WI38 (cell line): ENCODE results near the gene ANKS1B.

ENCODE experiments used
- H3K4me3 ChIP-seq: 2 replicates; pipeline ENCODE4 v1.5.1; 2011; ENCODE audit warnings: low read depth, mild to moderate bottlenecking, control low read depth, low read length
- CTCF ChIP-seq: IDR thresholded peaks from 2 replicates; pipeline ENCODE4 v1.5.1; 2012; ENCODE audit warnings: low read depth, mild to moderate bottlenecking, control low read depth, low read length

ANKS1B gene

DNA sequence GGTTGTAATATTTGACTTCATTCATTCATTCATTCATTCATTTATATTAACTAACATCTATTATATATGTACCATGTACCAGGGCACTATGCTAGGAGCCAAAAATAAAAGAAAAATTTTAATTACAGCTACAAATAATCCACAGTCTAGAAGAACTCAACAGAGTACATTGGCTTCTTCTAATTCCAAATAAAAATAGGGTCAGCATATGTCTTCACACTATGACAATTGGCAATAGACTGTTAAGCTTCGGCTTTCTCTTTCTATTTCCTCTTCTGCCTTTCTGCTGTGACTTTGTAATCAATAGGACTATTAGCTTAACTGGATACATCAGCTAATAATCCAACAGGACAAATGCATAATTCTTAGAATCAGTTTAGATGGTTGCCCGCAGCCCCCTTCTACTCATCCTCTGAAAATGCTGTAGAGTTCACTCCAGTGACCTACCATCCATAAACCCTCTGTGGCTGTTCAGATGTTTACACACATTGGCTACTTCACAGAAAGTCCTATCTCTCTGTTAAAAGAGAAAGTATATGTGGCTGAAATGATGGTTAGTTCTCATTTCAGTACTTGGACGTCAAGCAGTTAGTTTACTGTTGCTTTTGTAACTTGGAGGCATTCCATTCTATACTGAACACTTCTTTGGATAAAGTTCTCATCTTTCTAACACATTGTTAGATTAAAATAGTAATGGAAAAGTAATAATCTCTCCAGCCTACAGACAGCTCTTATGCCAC lies 782.7 kb downstream of the ANKS1B start:
- TF ChIP-seq CTCF, result no peak
- H3K4me3 ChIP-seq, result no peak overlapping the region

- no peak overlapping the region for H3K4me3 ChIP-seq
- no peak for TF ChIP-seq CTCF
Observed at GRCh38 chr12:99200711-99201384, 783.9 kb downstream of the ANKS1B start.

- no peak for TF ChIP-seq CTCF
- no peak overlapping the region for H3K4me3 ChIP-seq
Observed at GRCh38 chr12:99195474-99195873, 789.3 kb downstream of the ANKS1B start.

GRCh38 chr12:99192489-99192888 lies 792.2 kb downstream of the ANKS1B start:
- TF ChIP-seq CTCF, result no peak
- H3K4me3 ChIP-seq, result no peak overlapping the region

DNA sequence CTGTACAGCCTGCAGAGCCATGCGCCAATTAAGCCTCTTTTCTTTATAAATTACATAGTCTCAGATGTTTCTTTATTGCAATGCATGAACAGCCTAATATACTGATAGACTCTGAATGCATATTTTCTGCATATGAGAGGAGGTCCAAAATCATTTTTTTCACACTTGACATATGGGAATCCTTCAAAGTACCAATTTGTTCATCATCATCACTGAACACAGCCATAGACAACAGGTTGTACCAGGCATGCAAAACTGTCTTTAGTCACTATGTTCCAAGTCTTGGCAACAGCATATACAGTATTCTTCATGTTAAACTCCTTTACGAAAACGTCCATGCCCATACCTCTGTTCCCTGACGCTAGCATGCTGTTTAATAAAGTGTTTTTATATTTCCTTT lies 807.9 kb downstream of the ANKS1B start:
- TF ChIP-seq CTCF, result no peak

DNA sequence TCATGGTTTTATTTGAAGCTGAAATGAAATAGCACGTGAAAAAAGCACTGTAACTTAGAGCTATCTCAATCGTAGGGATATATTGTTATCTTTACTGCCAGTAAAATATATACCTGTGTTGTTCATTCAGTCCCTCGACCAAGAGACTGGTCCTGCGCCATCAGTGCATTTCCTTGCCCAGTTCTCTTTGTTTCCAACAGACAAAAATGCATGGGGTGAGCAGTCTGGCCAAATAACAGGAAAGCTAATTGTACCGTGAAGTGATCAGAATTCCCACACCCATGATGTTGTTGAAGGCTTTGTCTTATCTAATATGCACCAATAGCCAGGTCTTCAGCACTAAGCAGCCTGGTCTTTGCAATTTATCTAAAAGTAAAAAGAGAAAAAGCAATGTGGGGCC lies 814.3 kb downstream of the ANKS1B start:
- no peak overlapping the region for H3K4me3 ChIP-seq
- TF ChIP-seq CTCF, result no peak

More for the DNA sequence above, 807.9 kb downstream of the ANKS1B start:
- H3K4me3 ChIP-seq, result no peak overlapping the region

- TF ChIP-seq CTCF, result no peak
- no peak overlapping the region for H3K4me3 ChIP-seq
Observed at GRCh38 chr12:99170037-99170436, 814.7 kb downstream of the ANKS1B start.
